Panc1 (cell line): ENCODE results near the gene EPX.

Experiments used
- CTCF ChIP-seq: fragments of 450-650 bp; IDR thresholded peaks from 2 replicates; pipeline ENCODE4 v1.5.1; 2017; ENCODE audit warnings: mild to moderate bottlenecking
- POLR2AphosphoS5 ChIP-seq: IDR thresholded peaks from 2 replicates; pipeline ENCODE4 v1.6.1; 2012; ENCODE audit warnings: mild to moderate bottlenecking, low read depth, low read length, moderate library complexity
- REST ChIP-seq, 2 experiments: IDR thresholded peaks; 2 replicates each; pipeline ENCODE4 v1.6.1; 2011 to 2012; ENCODE audit warnings: low read depth in 2 of 2, control low read depth in 1 of 2, low read length in 1 of 2, mild to moderate bottlenecking in 1 of 2, moderate library complexity in 1 of 2; ENCODE audit not compliant: insufficient read depth in 1 of 2
- SIN3A ChIP-seq: IDR thresholded peaks from 2 replicates; pipeline ENCODE4 v1.6.1; 2012; ENCODE audit warnings: low read depth, mild to moderate bottlenecking, low read length, moderate library complexity, borderline replicate concordance; ENCODE audit not compliant: insufficient read depth
- TCF7L2 ChIP-seq: IDR thresholded peaks from 2 replicates; pipeline ENCODE4 v1.6.1; 2011; ENCODE audit warnings: mild to moderate bottlenecking, low read depth, low read length, inconsistent platforms

- no peak for TF ChIP-seq CTCF
- TF ChIP-seq TCF7L2 = no peak
- TF ChIP-seq POLR2AphosphoS5 = no peak
- no peak for TF ChIP-seq SIN3A
- no peak for TF ChIP-seq REST (IDR thresholded peaks at IDR 0.05; ENCODE audit: insufficient read depth in 1 of 2, low read depth in 2 of 2, low read length in 1 of 2)
Observed at GRCh38 chr17:58170622-58171021, 21.9 kb upstream of the EPX start.
